GM15510 (cell line): ENCODE data around the gene ZNF276.

Experiments
- POLR2A ChIP-seq: IDR thresholded peaks from 3 replicates; pipeline ENCODE4 v1.6.1; 2011; ENCODE audit warnings: borderline replicate concordance; ENCODE audit not compliant: insufficient read length; ENCODE audit errors: extremely low read depth

ZNF276 gene, protein sequence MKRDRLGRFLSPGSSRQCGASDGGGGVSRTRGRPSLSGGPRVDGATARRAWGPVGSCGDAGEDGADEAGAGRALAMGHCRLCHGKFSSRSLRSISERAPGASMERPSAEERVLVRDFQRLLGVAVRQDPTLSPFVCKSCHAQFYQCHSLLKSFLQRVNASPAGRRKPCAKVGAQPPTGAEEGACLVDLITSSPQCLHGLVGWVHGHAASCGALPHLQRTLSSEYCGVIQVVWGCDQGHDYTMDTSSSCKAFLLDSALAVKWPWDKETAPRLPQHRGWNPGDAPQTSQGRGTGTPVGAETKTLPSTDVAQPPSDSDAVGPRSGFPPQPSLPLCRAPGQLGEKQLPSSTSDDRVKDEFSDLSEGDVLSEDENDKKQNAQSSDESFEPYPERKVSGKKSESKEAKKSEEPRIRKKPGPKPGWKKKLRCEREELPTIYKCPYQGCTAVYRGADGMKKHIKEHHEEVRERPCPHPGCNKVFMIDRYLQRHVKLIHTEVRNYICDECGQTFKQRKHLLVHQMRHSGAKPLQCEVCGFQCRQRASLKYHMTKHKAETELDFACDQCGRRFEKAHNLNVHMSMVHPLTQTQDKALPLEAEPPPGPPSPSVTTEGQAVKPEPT

DNA sequence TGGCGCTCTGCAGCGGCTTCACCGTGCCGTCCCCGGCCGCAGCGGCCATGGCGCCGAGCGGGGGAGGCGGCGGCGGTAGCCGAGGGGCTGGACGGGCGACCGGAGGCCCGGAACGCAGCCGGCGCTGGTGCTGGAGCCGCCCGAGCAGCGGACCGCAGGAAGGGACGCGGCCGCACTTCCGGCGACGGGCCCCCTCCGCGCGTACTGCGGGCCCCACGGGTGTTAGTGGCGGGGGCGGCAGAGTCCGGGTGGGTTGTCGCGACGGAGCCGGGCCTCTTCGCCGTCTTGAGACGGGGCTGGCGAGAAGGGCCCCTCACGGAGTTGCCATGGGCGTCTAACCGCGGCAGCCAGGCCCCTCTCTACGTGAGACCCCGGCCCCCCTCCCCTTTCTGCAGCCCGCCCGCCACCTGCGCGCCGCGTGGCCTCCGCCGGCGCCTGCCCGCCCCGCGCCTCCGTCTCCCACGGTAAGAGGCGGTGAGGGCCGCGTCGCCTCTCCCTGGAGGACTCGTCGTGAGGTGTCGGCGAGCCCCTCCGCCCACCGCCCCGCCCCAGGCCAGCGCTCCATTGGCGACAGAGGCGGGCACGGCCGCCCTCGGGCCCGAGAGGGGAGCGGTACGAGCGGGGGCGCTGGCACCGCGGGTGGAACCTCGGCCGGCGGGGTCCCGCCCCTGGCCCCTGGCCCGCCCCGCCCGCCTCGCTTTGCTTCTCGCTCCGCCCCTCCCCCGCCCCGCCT is at the start of gene ZNF276, which contains the start of gene VPS9D1:
Gene ZNF276, plus strand, starts transcription at position 725 of the 733 bp plus-strand sequence. CDS start 104 bp downstream, outside the sequence.
Gene VPS9D1, minus strand, starts transcription at position 86 of the 733 bp plus-strand sequence. Its CDS starts 37 bp downstream, at position 49.
- peak; percentile 66 for TF ChIP-seq POLR2A

- TF ChIP-seq POLR2A = no peak
These were observed 49.0 kb upstream of the ZNF276 start for GRCh38 chr16:89672177-89672941.

- no peak for TF ChIP-seq POLR2A
These were observed 43.1 kb upstream of the ZNF276 start for GRCh38 chr16:89678258-89678657.

- no peak for TF ChIP-seq POLR2A
These were observed 35.4 kb upstream of the ZNF276 start for GRCh38 chr16:89685916-89686315.

DNA sequence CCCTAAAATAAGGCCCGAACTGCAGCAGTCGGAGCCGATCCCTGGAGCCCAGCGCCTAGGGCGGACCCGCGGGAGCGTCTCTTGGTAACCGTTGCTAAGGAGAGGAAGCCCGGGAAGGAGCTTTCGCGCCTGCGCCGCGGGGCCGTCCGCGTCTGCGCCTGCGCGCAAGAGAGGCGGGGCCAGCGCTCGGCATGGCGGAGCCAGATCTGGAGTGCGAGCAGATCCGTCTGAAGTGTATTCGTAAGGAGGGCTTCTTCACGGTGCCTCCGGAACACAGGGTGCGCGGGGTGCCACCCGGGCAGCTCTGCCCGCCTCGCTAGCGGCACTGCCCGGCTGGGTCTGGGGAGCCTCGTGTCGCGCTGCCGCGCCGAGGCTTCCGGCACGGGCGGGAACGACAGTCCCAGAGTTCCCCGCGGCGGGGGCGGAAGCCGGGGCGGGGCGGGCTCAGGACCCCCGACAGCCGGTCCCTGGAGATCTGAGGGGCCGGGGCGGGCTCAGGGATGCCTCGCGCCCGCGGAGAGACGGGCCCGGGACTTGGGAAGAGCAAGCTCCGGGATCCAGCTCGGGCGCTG is 34.7 kb upstream of the ZNF276 start, which contains the start of gene CDK10:
Gene CDK10, plus strand, starts transcription at position 170 of the 572 bp plus-strand sequence. Its CDS starts 22 bp downstream, at position 192.
- peak; percentile 93 for TF ChIP-seq POLR2A

DNA sequence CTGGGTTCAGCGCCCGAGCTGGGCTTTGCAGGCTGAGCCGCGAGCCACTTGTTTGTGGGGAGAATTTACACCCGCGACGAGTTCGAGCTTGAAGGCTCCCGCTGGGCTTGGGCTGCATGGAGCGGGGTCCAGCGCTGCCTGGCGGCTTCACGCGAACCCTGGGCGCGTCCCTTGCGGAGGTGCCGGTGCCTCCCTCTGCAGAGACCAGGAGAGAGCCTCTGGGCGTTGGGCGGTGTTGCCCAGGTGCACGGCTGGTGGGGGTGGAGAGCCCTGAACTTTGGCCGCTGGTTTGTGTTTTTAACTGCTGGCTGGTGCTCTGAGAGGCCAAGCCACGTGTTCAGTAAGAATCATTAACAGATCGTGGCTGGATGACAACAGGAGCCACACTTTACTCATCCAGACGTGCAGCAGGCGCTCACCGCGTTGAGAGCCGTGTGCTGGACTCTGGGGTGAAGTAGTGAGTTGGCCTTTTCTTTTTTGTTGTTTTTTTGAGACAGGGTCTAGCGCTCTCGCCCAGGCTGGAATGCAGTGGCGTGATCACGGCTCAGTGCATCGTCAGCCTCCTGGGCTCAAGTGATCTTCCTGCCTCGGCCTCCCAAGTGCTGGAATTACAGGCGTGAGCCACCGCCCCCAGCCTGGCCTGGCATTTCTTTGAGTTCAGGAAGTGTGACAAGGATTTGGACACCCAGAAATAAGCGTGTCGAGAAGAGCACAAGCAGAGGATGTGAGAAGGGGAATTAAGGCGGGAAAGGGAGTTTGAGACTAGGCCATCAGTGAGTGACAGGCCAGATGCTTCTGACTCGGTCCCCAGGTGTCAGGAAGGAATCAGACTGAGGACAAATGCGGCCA is 34.0 kb upstream of the ZNF276 start:
- no peak for TF ChIP-seq POLR2A

DNA sequence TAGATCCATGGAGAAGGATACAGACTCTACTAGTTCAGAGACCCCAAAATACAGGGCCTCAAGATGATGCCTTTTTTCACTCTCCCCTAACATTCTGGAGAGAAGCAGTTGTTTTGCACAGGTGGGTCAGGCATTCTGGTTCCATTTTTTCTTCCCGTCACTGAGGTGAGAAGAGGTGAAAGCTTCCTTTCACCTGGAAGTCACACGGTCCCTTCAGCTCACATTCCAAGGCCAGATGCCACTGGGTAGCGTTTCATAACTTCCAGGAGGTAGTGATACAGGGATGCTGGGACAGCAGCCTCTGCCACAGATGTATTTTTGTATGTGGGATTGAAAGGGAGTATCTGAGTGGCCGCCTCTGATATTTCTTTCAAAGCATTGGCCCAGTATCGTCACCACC is 32.9 kb upstream of the ZNF276 start:
- no peak for TF ChIP-seq POLR2A

GRCh38 chr16:89689142-89689541 is 32.2 kb upstream of the ZNF276 start:
- no peak for TF ChIP-seq POLR2A

DNA sequence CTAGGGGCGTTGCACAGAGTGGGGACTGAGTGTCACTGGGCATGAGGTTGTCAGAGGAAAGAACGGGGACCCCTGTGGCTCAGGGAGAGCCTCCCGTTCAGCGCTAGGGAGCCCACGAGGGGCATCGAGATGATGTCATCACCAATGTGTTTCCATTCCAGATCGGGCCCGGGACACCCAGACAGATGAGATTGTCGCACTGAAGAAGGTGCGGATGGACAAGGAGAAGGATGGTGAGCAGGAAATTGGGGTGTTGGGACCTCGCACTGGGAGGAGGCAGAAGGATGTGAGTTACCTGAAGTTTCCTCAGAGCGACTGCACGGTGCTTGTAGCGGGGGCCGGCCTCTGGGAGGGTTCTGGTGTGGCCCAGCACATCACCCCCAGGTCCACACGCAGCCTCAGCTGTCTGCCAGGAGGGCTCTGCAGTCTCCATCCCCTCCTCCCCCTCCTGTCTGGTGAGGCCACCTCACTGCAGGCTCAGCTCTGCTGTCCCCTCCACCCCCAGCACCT is 30.9 kb upstream of the ZNF276 start:
- TF ChIP-seq POLR2A = no peak

DNA sequence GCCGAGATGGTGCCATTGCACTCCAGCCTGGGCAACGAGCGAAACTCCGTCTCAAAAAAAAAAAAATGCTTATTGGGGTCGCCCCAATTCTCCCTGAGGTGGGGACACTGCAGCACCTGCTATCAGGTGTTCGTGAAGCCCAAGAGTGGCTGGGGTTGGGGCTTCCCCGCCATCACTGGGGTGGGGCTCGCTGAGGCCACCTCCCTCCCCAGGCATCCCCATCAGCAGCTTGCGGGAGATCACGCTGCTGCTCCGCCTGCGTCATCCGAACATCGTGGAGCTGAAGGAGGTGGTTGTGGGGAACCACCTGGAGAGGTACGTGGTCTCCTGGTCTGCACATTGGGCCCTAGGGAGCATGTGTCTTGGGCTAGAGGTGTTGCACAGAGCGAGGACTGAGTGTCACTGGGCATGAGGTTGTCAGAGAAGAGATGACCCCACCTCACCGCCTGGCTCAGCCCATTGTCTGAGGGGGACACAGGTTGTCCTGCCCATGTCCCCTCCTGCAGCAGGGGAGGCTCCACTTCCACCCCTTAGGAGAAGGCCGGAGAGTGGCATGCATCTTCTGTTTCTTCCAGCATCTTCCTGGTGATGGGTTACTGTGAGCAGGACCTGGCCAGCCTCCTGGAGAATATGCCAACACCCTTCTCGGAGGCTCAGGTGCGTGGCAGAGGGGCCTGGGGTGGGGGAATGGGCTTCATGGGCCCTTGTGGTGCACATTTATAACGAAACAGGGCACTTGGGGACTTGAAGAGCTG is 29.9 kb upstream of the ZNF276 start:
- no peak for TF ChIP-seq POLR2A

DNA sequence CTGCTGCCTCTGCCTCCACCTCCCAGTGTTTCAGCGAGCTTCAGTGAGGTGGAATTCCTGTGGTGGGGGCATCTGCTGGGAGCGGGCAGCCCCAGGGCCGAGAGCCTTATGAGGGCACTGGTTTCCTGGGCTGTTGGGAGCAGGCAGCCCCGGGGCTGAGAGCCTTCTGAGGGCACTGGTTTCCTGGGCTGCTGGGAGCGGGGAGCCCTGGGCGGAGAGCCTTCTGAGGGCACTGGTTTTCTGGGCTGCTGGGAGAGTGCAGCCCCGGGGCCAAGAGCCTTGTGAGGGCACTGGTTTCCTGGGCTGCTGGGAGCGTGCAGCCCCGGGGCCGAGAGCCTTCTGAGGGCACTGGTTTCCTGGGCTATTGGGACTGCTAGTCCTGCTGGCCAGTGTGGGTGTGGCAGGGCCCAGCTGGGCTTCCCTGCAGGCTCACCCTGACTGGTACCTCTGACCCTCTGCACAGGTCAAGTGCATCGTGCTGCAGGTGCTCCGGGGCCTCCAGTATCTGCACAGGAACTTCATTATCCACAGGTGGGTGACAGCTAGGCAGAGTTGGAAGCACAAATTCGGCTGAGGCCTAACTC is 29.3 kb upstream of the ZNF276 start:
- TF ChIP-seq POLR2A = no peak

DNA sequence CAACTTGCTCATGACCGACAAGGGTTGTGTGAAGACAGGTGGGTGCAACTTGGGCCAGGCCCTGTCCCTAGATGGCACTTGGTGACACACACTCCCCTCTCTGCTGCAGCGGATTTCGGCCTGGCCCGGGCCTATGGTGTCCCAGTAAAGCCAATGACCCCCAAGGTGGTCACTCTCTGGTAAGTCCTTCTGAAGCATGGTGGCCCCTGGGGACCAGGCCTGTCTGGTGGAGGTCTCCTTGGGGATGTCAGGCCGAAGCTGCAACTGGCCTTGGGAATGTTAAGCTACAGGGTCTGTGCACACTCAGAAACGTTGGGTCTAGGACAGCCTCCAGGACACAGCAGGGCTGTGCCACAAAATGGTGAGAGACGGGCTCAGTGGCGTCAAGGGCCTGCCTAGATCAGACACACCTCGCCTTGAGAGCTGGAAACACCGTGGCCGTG is 28.0 kb upstream of the ZNF276 start:
- no peak for TF ChIP-seq POLR2A
